ENCODE results near the gene C3orf62. TPM values are rescaled to one million over a fixed set of nuclear protein-coding genes. Genes with fewer than 3 reads are reported as not detected.
"Not testable (repeated sequence)": the region's sequence is repeated elsewhere in the genome, so short reads cannot be mapped to it uniquely, and the experiment has no call there.

The C3orf62 gene
- total RNA-seq, 2 experiments from 2014 or later = 6.4 to 11.7 TPM

GRCh38 chr3:49222002-49222401, 55.0 kb downstream of the C3orf62 start:
- intact Hi-C loops (cut with micrococcal nuclease; ENCODE audit: unreplicated experiment) = no loop called here
- TF ChIP-seq EZH2phosphoT487 (IDR thresholded peaks at IDR 0.05; ENCODE audit: borderline replicate concordance, low read depth, low read length) = no peak
- no peak for TF ChIP-seq CTCF (conservative IDR thresholded peaks at IDR 0.05; ENCODE audit: low read length)
- no peaks in the 10 kb centered on the region for H3K36me3 ChIP-seq (ENCODE audit: insufficient read depth, low read length)
- CTCF ChIA-PET (ENCODE audit: unreplicated experiment) = no interaction called here
- DNase-seq (ENCODE audit: low spot score) = no peak
- H3K9me2 ChIP-seq (ENCODE audit: insufficient read depth, low read length) = no peaks in the 10 kb centered on the region
- no peaks in the 10 kb centered on the region for H3K9me3 ChIP-seq (ENCODE audit: low read length)
- no peak overlapping the region for H3K4me3 ChIP-seq (ENCODE audit: low read depth, low read length, poor library complexity, severe bottlenecking)
- no peak overlapping the region for H3K27ac ChIP-seq (ENCODE audit: low read depth, low read length, poor library complexity, severe bottlenecking)
- H3K4me2 ChIP-seq (ENCODE audit: low read length) = no peak overlapping the region
- BruUV-seq (replicated peaks) = no TSS peak
- no peaks in the 10 kb centered on the region for H4K20me1 ChIP-seq (ENCODE audit: insufficient read depth, low read length)
- H3K4me1 ChIP-seq (ENCODE audit: insufficient read depth, low read length, poor library complexity, severe bottlenecking) = no peaks in the 10 kb centered on the region
- no peak overlapping the region for H2AFZ ChIP-seq (ENCODE audit: low read length)
- POLR2A ChIA-PET = interaction anchor here (0.6 kb wide), 1 partner anchor 169 kb away, joined by 3 read pairs; no protein-coding TSS in a partner anchor
- no peaks in the 10 kb centered on the region for H3K79me2 ChIP-seq (ENCODE audit: insufficient read depth, low read depth, low read length)

- H3K79me2 ChIP-seq (ENCODE audit: insufficient read depth, low read depth, low read length); CTCF ChIA-PET (ENCODE audit: unreplicated experiment); H3K9me3 ChIP-seq (ENCODE audit: low read length); DNase-seq (ENCODE audit: low spot score); H3K9me2 ChIP-seq (ENCODE audit: insufficient read depth, low read length); H3K4me3 ChIP-seq (ENCODE audit: low read depth, low read length, poor library complexity, severe bottlenecking); BruUV-seq (replicated peaks); H4K20me1 ChIP-seq (ENCODE audit: insufficient read depth, low read length); H3K4me1 ChIP-seq (ENCODE audit: insufficient read depth, low read length, poor library complexity, severe bottlenecking); H3K4me2 ChIP-seq (ENCODE audit: low read length); H3K27ac ChIP-seq (ENCODE audit: low read depth, low read length, poor library complexity, severe bottlenecking); H2AFZ ChIP-seq (ENCODE audit: low read length); intact Hi-C loops (cut with micrococcal nuclease; ENCODE audit: unreplicated experiment); H3K36me3 ChIP-seq (ENCODE audit: insufficient read depth, low read length): not testable (repeated sequence)
- POLR2A ChIA-PET = interaction anchor here (0.6 kb wide), 1 partner anchor 117 kb away, joined by 3 read pairs; no protein-coding TSS in a partner anchor
Observed at GRCh38 chr3:49220985-49221563, 56.0 kb downstream of the C3orf62 start.

DNA sequence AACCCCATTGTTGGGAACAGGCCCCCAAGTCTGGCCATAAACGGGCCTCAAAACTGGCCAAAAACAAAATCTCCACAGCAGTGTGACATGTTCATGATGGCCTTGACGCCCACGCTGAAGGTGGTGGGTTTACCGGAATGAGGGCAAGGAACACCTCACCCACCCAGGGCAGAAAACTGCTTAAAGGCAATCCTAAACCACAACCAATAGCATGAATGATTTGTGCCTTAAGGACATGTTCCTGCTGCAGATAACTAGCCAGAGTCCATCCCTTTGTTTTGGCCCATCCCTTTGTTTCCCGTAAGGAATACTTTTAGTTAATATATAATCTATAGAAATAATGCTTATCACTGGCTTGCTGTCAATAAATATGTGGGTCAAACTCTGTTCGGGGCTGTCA, 57.9 kb downstream of the C3orf62 start:
- Histone ChIP-seq H3K4me2 (ENCODE audit: low read length) (no peak overlapping the region), H2AFZ (ENCODE audit: low read length) (no peak overlapping the region), H3K36me3 (ENCODE audit: insufficient read depth, low read length) (no peaks in the 10 kb centered on the region), H3K9me3 (ENCODE audit: low read length) (peaks cover 4% of the 10 kb centered on the region), H4K20me1 (ENCODE audit: insufficient read depth, low read length) (no peaks in the 10 kb centered on the region), H3K4me3 (ENCODE audit: low read depth, low read length, poor library complexity, severe bottlenecking) (no peak overlapping the region), H3K9me2 (ENCODE audit: insufficient read depth, low read length) (no peaks in the 10 kb centered on the region), H3K27ac (ENCODE audit: low read depth, low read length, poor library complexity, severe bottlenecking) (no peak overlapping the region), H3K4me1 (ENCODE audit: insufficient read depth, low read length, poor library complexity, severe bottlenecking) (no peaks in the 10 kb centered on the region), H3K79me2 (ENCODE audit: insufficient read depth, low read depth, low read length) (no peaks in the 10 kb centered on the region)
- intact Hi-C loops (cut with micrococcal nuclease; ENCODE audit: unreplicated experiment) = no loop called here
- no peak for DNase-seq (ENCODE audit: low spot score)
- ChIA-PET POLR2A (no interaction called here), CTCF (ENCODE audit: unreplicated experiment) (no interaction called here)
- BruUV-seq (replicated peaks) = no TSS peak
- TF ChIP-seq CTCF (conservative IDR thresholded peaks at IDR 0.05; ENCODE audit: low read length) (no peak), EZH2phosphoT487 (IDR thresholded peaks at IDR 0.05; ENCODE audit: borderline replicate concordance, low read depth, low read length) (no peak)

Small RNA genes lying within 50 kb of the gene (microRNA-seq; reads per million reads assigned to microRNA genes)
- not detected for gene MIR4271 (ENCODE audit: borderline replicate concordance)

Small RNA genes lying within 50 kb of the gene (small RNA-seq; reads per million reads assigned to genes)
- gene AC121247.2 (not detected), gene MIR4271 (not detected), gene RF00019 (not detected)

Other genes starting within 250 kb of the C3orf62 start
- 295 and 319 TPM in 2 replicates for gene IMPDH2, start 247.8 kb downstream of the C3orf62 start, total RNA-seq (2014; rRNA removed; shearing (Covaris generic))
- 328 and 360 TPM in 2 replicates for gene IMPDH2, start 247.8 kb downstream of the C3orf62 start, total RNA-seq (2022)
- 93.0 and 111 TPM in 2 replicates for gene QRICH1, start 183.2 kb downstream of the C3orf62 start, total RNA-seq (2014; rRNA removed; shearing (Covaris generic))
- gene QRICH1, start 183.2 kb downstream of the C3orf62 start, total RNA-seq (2022) = 132 and 156 TPM in 2 replicates
- 290 and 310 TPM in 2 replicates for gene QARS1, start 172.5 kb downstream of the C3orf62 start, total RNA-seq (2014; rRNA removed; shearing (Covaris generic))
- 355 and 459 TPM in 2 replicates for gene QARS1, start 172.5 kb downstream of the C3orf62 start, total RNA-seq (2022)
- 49.4 and 57.2 TPM in 2 replicates for gene USP19, start 156.4 kb downstream of the C3orf62 start, total RNA-seq (2014; rRNA removed; shearing (Covaris generic))
- 69.4 and 78.3 TPM in 2 replicates for gene USP19, start 156.4 kb downstream of the C3orf62 start, total RNA-seq (2022)
- 0.44 TPM in 2 replicates for gene LAMB2, start 144.2 kb downstream of the C3orf62 start, total RNA-seq (2014; rRNA removed; shearing (Covaris generic))
- not detected in 2 replicates for gene LAMB2, start 144.2 kb downstream of the C3orf62 start, total RNA-seq (2022)
- gene CCDC71, start 110.9 kb downstream of the C3orf62 start, total RNA-seq (2014; rRNA removed; shearing (Covaris generic)) = 20.3 and 27.9 TPM in 2 replicates
- gene CCDC71, start 110.9 kb downstream of the C3orf62 start, total RNA-seq (2022) = 22.7 and 23.4 TPM in 2 replicates
- 0.69 TPM in 1 of 2 replicates, not detected in the other for gene KLHDC8B, start 105.6 kb downstream of the C3orf62 start, total RNA-seq (2014; rRNA removed; shearing (Covaris generic))
- gene KLHDC8B, start 105.6 kb downstream of the C3orf62 start, total RNA-seq (2022) = 0.91 and 1.3 TPM in 2 replicates
- 28.6 and 41.6 TPM in 2 replicates for gene USP4, start 62.8 kb upstream of the C3orf62 start, total RNA-seq (2014; rRNA removed; shearing (Covaris generic))
- 74.6 and 80.3 TPM in 2 replicates for gene USP4, start 62.8 kb upstream of the C3orf62 start, total RNA-seq (2022)
- gene GPX1, start 81.1 kb upstream of the C3orf62 start, total RNA-seq (2014; rRNA removed; shearing (Covaris generic)) = 77.6 and 82.3 TPM in 2 replicates
- gene GPX1, start 81.1 kb upstream of the C3orf62 start, total RNA-seq (2022) = 119 and 148 TPM in 2 replicates
- 218 and 219 TPM in 2 replicates for gene RHOA, start 134.7 kb upstream of the C3orf62 start, total RNA-seq (2014; rRNA removed; shearing (Covaris generic))
- gene RHOA, start 134.7 kb upstream of the C3orf62 start, total RNA-seq (2022) = 373 and 403 TPM in 2 replicates
- gene TCTA, start 135.2 kb upstream of the C3orf62 start, total RNA-seq (2014; rRNA removed; shearing (Covaris generic)) = 15.8 and 17.9 TPM in 2 replicates
- gene TCTA, start 135.2 kb upstream of the C3orf62 start, total RNA-seq (2022) = 35.3 and 37.7 TPM in 2 replicates
- gene AMT, start 145.2 kb upstream of the C3orf62 start, total RNA-seq (2014; rRNA removed; shearing (Covaris generic)) = 5.3 and 5.4 TPM in 2 replicates
- gene AMT, start 145.2 kb upstream of the C3orf62 start, total RNA-seq (2022) = 6.0 and 7.8 TPM in 2 replicates
- gene NICN1, start 152.1 kb upstream of the C3orf62 start, total RNA-seq (2014; rRNA removed; shearing (Covaris generic)) = 8.3 and 15.4 TPM in 2 replicates
- 23.2 and 27.3 TPM in 2 replicates for gene NICN1, start 152.1 kb upstream of the C3orf62 start, total RNA-seq (2022)
- gene DAG1, start 193.0 kb upstream of the C3orf62 start, total RNA-seq (2014; rRNA removed; shearing (Covaris generic)) = 10.6 and 10.9 TPM in 2 replicates
- 14.9 and 15.6 TPM in 2 replicates for gene DAG1, start 193.0 kb upstream of the C3orf62 start, total RNA-seq (2022)